Measurements from ENCODE around the gene TBC1D1. TPM values are rescaled to one million over a fixed set of nuclear protein-coding genes. Genes with fewer than 3 reads are reported as not detected.

TBC1D1 gene
- total and polyA plus RNA-seq, 2 experiments from 2014 or later, result 53.9 to 151 TPM

DNA sequence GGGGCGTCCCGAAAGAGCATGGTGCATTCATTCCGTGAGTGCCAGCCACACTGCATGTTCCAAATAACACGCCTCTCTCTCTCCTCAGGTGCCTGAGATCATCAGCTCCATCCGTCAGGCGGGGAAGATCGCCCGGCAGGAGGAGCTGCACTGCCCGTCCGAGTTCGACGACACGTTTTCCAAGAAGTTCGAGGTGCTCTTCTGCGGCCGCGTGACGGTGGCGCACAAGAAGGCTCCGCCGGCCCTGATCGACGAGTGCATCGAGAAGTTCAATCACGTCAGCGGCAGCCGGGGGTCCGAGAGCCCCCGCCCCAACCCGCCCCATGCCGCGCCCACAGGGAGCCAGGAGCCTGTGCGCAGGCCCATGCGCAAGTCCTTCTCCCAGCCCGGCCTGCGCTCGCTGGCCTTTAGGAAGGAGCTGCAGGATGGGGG is 123.6 kb downstream of the TBC1D1 start:
- Mint-ChIP-seq H3K4me3 (no peak overlapping the region), H3K9me3 (no peaks in the 10 kb centered on the region; the same call in 2 of the 3 replicates), H3K27me3 (ENCODE audit: insufficient read depth, low read depth, poor library complexity) (no peaks in the 10 kb centered on the region), H3K36me3 (ENCODE audit: low read depth) (peaks cover 11% of the 10 kb centered on the region), H3K27ac (no peak overlapping the region), H3K4me1 (peaks cover 9% of the 10 kb centered on the region)
- Histone ChIP-seq H3K9me2 (ENCODE audit: insufficient read depth) (no peaks in the 10 kb centered on the region), H3K79me2 (replicated peaks; ENCODE audit: insufficient read depth) (peaks cover 20% of the 10 kb centered on the region), H3K4me3 (no peak overlapping the region), H4K20me1 (replicated peaks; ENCODE audit: insufficient read depth) (peaks cover 10% of the 10 kb centered on the region; the same call in 1 of the 2 replicates), H3K4me1 (ENCODE audit: insufficient read depth) (0 out of 2 replicates have a peak, but pooled peaks cover 5% of the 10 kb centered on the region), H2AFZ (no peak overlapping the region), H3K27ac (ENCODE audit: low read depth) (0 out of 2 replicates have a peak overlapping the region, but pooled peaks have one; percentile 51), H3K27me3 (ENCODE audit: insufficient read depth) (no peaks in the 10 kb centered on the region), H3K4me2 (no peak overlapping the region), H3K36me3 (ENCODE audit: insufficient read depth) (no peaks in the 10 kb centered on the region), H3F3A (replicated peaks; ENCODE audit: low read depth) (no peaks in the 10 kb centered on the region)
- ATAC-seq, result peak; percentile 76
- no peak for DNase-seq (ENCODE audit: low spot score)
- TF ChIP-seq ZNF331 (CRISPR knock-in tag; IDR thresholded peaks at IDR 0.05; ENCODE audit: low read depth) (no peak), CREB1 (CRISPR knock-in tag; IDR thresholded peaks at IDR 0.05; ENCODE audit: low read depth) (no peak)

DNA sequence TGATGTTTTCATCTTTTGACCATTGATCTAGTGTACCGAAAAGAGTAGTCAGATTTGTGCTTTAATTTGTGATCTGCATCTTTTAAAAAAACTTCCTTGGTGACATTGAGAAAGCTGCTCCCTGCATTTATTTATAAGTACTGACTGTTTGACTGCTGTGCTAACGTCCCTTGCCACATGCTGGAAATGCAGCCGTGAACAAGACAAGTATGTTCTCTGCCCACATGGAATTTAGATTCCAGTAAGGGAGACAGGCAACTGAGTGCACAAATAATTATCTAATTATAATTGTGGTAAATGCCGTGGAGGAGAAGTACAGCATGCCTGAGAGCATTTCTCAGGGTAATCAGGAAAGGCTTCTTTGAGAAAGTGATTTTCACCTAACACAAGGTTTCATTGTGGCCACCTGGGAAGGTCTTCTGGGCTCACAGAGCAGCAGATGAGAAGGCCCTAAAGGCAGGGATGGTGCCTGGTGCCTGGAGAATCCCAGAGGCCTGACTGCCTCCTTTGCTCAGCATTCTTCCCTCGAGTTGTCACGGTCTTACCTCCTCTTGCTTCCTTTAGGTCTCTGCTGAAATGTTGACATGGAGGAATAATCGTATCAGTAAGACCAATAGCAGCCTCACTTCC is 125.1 kb downstream of the TBC1D1 start:
- H3K4me2 ChIP-seq, result no peak overlapping the region
- no peaks in the 10 kb centered on the region for H3K9me2 ChIP-seq (ENCODE audit: insufficient read depth)
- no peak overlapping the region for H3K4me3 ChIP-seq
- H3K79me2 ChIP-seq (replicated peaks; ENCODE audit: insufficient read depth), result peaks cover 7% of the 10 kb centered on the region
- DNase-seq (ENCODE audit: low spot score) (no peak), ATAC-seq (no peak)
- H3K27ac ChIP-seq (ENCODE audit: low read depth), result no peak overlapping the region
- Mint-ChIP-seq H3K4me1 (peaks cover 3% of the 10 kb centered on the region; the same call in 1 of the 3 replicates), H3K4me3 (no peak overlapping the region), H3K9me3 (peaks cover 3% of the 10 kb centered on the region; the same call in 1 of the 3 replicates), H3K27me3 (ENCODE audit: insufficient read depth, low read depth, poor library complexity) (no peaks in the 10 kb centered on the region), H3K27ac (no peak overlapping the region), H3K36me3 (ENCODE audit: low read depth) (peaks cover 22% of the 10 kb centered on the region)
- H4K20me1 ChIP-seq (replicated peaks; ENCODE audit: insufficient read depth), result peaks cover 8% of the 10 kb centered on the region; the same call in 1 of the 2 replicates
- H3F3A ChIP-seq (replicated peaks; ENCODE audit: low read depth), result no peaks in the 10 kb centered on the region
- no peaks in the 10 kb centered on the region for H3K27me3 ChIP-seq (ENCODE audit: insufficient read depth)
- no peaks in the 10 kb centered on the region for H3K4me1 ChIP-seq (ENCODE audit: insufficient read depth)
- peaks cover 8% of the 10 kb centered on the region; the same call in 1 of the 2 replicates for H3K36me3 ChIP-seq (ENCODE audit: insufficient read depth)
- no peak for TF ChIP-seq JUNB (IDR thresholded peaks at IDR 0.05; ENCODE audit: unreplicated experiment)
- TF ChIP-seq CREB1 (CRISPR knock-in tag; IDR thresholded peaks at IDR 0.05; ENCODE audit: low read depth), result no peak
- TF ChIP-seq NANOG (IDR thresholded peaks at IDR 0.05; ENCODE audit: borderline replicate concordance), result no peak
- TF ChIP-seq EZH2 (IDR thresholded peaks at IDR 0.05; ENCODE audit: low read depth, unreplicated experiment), result no peak
- TF ChIP-seq, protein P1, sequence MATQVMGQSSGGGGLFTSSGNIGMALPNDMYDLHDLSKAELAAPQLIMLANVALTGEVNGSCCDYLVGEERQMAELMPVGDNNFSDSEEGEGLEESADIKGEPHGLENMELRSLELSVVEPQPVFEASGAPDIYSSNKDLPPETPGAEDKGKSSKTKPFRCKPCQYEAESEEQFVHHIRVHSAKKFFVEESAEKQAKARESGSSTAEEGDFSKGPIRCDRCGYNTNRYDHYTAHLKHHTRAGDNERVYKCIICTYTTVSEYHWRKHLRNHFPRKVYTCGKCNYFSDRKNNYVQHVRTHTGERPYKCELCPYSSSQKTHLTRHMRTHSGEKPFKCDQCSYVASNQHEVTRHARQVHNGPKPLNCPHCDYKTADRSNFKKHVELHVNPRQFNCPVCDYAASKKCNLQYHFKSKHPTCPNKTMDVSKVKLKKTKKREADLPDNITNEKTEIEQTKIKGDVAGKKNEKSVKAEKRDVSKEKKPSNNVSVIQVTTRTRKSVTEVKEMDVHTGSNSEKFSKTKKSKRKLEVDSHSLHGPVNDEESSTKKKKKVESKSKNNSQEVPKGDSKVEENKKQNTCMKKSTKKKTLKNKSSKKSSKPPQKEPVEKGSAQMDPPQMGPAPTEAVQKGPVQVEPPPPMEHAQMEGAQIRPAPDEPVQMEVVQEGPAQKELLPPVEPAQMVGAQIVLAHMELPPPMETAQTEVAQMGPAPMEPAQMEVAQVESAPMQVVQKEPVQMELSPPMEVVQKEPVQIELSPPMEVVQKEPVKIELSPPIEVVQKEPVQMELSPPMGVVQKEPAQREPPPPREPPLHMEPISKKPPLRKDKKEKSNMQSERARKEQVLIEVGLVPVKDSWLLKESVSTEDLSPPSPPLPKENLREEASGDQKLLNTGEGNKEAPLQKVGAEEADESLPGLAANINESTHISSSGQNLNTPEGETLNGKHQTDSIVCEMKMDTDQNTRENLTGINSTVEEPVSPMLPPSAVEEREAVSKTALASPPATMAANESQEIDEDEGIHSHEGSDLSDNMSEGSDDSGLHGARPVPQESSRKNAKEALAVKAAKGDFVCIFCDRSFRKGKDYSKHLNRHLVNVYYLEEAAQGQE (IDR thresholded peaks at IDR 0.05; ENCODE audit: unreplicated experiment), result no peak
- TF ChIP-seq EZH2phosphoT487 (IDR thresholded peaks at IDR 0.05; ENCODE audit: unreplicated experiment), result no peak
- H2AFZ ChIP-seq, result no peak overlapping the region

All from GM23338 (cell line).